H1 (cell line): ENCODE measurements around the gene PCBP4. TPM values are rescaled to one million over a fixed set of nuclear protein-coding genes. Genes with fewer than 3 reads are reported as not detected.

Experiments used
- KDM5A ChIP-seq: fragments of 200-600 bp; IDR thresholded peaks from 2 replicates; pipeline ENCODE4 v1.7.1; 2012; ENCODE audit warnings: mild to moderate bottlenecking, low read length, inconsistent platforms, mixed read lengths
- POLR2AphosphoS5 ChIP-seq: IDR thresholded peaks from 2 replicates; pipeline ENCODE4 v1.6.1; 2011; ENCODE audit warnings: low read depth, low read length
- polyA plus RNA-seq, 7 experiments: library from polyadenylated mRNA; depleted of rRNA in 3 of 7; stranded (reverse) in 5 of 7; unstranded in 2 of 7; fragments of >200 nt in 5 of 7; fragments of 200-250 nt in 2 of 7; gene quantifications; 1 replicate in 5 of 7; 2 replicates in 1 of 7; 4 replicates in 1 of 7; pipeline versions ENCODE4 v1.2.1 to v1.2.3, GENCODE V29; 2011 to 2013; ENCODE audit warnings: missing spikeins in 2 of 7, mixed read lengths in 2 of 7
- total RNA-seq: library from RNA; stranded (reverse); fragmentation: NEBNext Ultra II Directional; extraction: Animal tissue kit (Norgen Biotek cat#: 25700); gene quantifications from 2 replicates; pipeline ENCODE4 v1.2.1, GENCODE V29; 2021

The PCBP4 gene
- total and polyA plus RNA-seq, 2 of the 8 experiments (the other 6 are each of a cell fraction or from before 2014, with no cell fraction given) = 16.4 to 34.1 TPM

- TF ChIP-seq POLR2AphosphoS5 (no peak), KDM5A (no peak)
- TF ChIP-seq, all 59 proteins: peak for 0
These were observed 18.1 kb downstream of the PCBP4 start (continued) for GRCh38 chr3:51949121-51949520.
